ENCODE results near the gene CALML5. TPM values are rescaled to one million over a fixed set of nuclear protein-coding genes. Genes with fewer than 3 reads are reported as not detected.

Gene CALML5
- total RNA-seq, 2 experiments from 2014 or later = not detected

DNA sequence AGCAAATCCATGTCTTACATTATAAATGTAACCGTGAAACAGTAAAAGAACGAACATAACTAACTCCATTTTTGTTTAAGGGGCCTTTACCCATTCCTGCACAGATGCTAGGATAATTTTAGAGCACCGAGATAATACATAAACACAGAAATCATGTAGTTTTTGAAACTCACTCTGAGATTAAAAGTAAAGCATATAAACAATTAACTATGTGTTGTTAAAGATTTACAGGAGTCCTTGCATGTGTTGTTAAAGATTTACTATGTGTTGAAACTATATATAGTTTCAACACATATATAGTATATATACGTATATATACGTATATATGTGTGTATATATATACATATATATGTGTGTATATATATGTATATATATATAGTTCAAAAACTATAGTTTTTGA lies 18.2 kb upstream of the CALML5 start:
- H3K36me3 Mint-ChIP-seq = no peaks in the 10 kb centered on the region
- CTCF ChIA-PET = no interaction called here
- no peak overlapping the region for H3K4me3 Mint-ChIP-seq
- no peaks in the 10 kb centered on the region for H3K9me3 Mint-ChIP-seq (ENCODE audit: low read depth)
- peaks cover 41% of the 10 kb centered on the region for H3K27me3 Mint-ChIP-seq
- ATAC-seq (no peak), DNase-seq (no peak)
- H3K4me1 Mint-ChIP-seq = peaks cover 2% of the 10 kb centered on the region
- no peak overlapping the region for H3K27ac Mint-ChIP-seq

DNA sequence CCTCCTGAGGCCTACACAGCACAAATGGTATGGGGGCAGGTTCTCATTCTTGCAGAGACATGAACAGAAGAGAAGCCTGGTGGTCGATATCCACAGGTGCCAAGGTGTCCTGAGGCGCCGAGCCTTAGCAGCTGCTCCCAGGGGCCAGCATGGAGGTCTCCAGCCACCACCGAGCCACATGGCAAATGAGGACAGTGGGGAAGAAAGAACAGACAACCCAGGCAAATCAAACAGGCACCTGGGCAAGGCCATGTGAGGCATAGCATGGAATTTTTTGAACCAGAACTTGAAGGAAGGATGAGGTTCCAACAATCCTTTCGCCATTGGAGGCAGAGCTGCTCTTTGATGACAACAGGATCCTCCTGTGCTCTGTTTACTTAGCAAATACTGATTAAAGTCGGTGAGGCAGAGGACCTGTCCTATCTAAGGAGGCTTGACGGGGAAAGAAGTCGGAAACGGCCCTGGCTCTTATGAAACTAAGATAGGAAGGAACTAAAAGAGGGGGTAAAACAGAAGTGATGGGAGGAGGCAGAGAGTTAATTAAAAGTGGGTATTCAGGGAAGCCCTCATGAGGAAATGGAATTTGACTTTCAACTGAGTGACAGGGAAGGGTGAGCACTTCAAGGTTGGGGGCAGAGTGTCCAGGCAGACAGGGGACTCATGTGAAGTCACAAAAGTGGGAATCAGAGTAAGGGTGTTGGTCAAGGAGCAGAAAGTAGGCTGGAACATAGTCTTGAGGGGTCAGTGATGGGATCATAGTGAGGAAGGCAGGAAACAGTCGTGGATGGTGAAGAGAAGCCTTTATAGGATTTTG lies 16.8 kb upstream of the CALML5 start:
- H3K27me3 Mint-ChIP-seq = peaks cover 47% of the 10 kb centered on the region
- no peak for ATAC-seq
- no peaks in the 10 kb centered on the region for H3K36me3 Mint-ChIP-seq
- H3K4me3 Mint-ChIP-seq = no peak overlapping the region
- H3K4me1 Mint-ChIP-seq = peaks cover 2% of the 10 kb centered on the region
- H3K27ac Mint-ChIP-seq = no peak overlapping the region
- CTCF ChIA-PET = no interaction called here
- H3K9me3 Mint-ChIP-seq (ENCODE audit: low read depth) = no peaks in the 10 kb centered on the region
- DNase-seq = no peak

DNA sequence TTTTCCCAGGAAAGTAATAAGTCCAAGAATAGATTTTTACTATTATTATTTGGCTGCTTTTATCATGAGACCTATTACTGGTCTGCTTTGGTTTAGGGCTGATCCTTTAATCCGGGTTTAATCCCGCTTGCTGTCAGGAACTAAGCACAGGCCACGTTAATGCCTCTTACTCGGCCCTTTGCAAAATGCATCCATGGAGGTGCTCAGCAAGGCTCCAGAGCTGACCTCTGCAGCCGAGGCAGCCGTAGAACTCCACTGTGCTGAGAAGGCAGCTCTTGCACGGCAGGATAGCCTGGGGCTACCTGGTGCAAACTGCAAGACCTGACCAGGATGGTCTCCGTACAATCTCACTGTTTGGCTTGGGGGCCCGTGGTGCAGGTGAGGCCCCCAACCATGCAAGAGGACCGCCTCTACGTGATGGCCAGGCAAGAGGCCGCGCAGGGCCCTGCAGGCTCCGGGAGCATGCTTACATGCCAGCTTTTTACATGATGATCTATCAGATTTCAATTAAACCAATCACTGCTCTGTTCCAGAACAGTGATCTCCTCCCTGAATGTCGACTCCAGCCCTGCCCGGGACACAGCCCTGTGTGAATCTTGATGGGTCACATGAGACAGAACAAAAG lies 15.0 kb upstream of the CALML5 start:
- peaks cover 39% of the 10 kb centered on the region for H3K27me3 Mint-ChIP-seq
- no peak for ATAC-seq
- H3K27ac Mint-ChIP-seq = no peak overlapping the region
- no peaks in the 10 kb centered on the region for H3K9me3 Mint-ChIP-seq (ENCODE audit: low read depth)
- peaks cover 2% of the 10 kb centered on the region for H3K4me1 Mint-ChIP-seq
- no peak for DNase-seq
- H3K36me3 Mint-ChIP-seq = no peaks in the 10 kb centered on the region
- no peak overlapping the region for H3K4me3 Mint-ChIP-seq
- CTCF ChIA-PET = interaction anchor here (1.8 kb wide), 1 partner anchor 72 kb away, joined by 3 read pairs; no protein-coding TSS in a partner anchor

DNA sequence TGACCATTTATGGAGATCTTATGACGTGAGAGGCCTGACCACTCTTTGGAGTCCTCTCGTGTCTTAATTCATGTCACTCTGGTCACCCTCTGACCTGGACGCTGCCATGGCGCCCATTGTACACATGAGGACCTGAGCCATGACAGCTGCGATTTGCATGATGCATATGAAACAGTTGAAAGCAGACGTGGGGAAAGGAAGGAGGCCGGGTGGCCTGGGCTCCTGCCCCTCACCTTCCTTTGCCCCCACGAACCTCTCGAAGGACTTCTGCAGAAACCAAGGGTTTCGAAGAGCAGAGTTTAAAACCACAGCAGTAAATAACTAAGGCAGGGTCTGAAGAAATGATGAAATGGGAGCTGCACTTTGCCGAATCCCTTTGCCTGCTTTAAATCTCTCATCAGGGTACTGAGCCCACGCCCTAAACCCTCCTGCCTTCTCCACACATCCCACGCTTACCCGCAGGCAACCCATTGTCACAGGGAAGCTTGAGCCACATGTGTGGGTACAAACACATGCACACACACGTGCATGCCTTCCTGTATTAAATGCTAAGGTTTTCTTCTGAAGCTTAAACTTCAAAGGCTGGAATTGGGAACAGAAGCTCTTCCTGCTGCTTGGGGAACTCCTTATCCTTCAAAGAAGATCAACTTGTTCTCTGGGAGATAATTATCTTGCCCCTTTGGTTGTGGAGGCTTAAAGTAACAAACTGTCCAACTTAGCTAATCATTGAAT lies 13.7 kb upstream of the CALML5 start:
- no peak for DNase-seq

GRCh38 chr10:5512331-5512730 lies 13.0 kb upstream of the CALML5 start:
- CTCF ChIA-PET = no interaction called here
- H3K36me3 Mint-ChIP-seq = no peaks in the 10 kb centered on the region
- no peak overlapping the region for H3K4me3 Mint-ChIP-seq
- DNase-seq (no peak), ATAC-seq (no peak)
- H3K27me3 Mint-ChIP-seq = peaks cover 34% of the 10 kb centered on the region
- H3K9me3 Mint-ChIP-seq (ENCODE audit: low read depth) = no peaks in the 10 kb centered on the region
- peaks cover 2% of the 10 kb centered on the region for H3K4me1 Mint-ChIP-seq
- no peak overlapping the region for H3K27ac Mint-ChIP-seq

More for the DNA sequence above, 13.7 kb upstream of the CALML5 start:
- H3K4me1 Mint-ChIP-seq = peaks cover 2% of the 10 kb centered on the region
- peaks cover 35% of the 10 kb centered on the region for H3K27me3 Mint-ChIP-seq
- no peaks in the 10 kb centered on the region for H3K9me3 Mint-ChIP-seq (ENCODE audit: low read depth)
- ATAC-seq = no peak
- H3K36me3 Mint-ChIP-seq = no peaks in the 10 kb centered on the region
- H3K27ac Mint-ChIP-seq = no peak overlapping the region
- CTCF ChIA-PET = interaction anchor here (1.8 kb wide), 1 partner anchor 70 kb away, joined by 3 read pairs; no protein-coding TSS in a partner anchor
- H3K4me3 Mint-ChIP-seq = no peak overlapping the region

DNA sequence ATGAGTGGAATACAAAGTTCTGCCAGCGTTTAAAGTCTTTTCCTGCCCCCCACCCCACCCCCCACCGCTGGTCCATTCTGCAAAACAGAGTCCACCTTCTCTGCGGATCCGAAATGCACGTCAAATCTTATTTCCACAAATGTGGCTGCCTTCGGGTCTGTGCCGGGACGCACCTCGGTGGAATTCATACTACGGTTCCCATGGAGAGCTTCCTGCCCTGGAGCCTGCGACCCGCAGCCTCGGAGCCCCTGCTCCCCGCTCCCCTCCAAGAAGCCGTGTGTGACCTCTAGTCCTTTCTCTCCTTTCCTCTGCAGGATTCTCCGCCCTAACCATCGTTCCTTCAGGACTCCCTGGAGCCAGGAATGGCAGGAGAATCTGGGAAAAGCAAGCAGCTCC lies 12.5 kb upstream of the CALML5 start:
- CTCF ChIA-PET = no interaction called here
- no peaks in the 10 kb centered on the region for H3K36me3 Mint-ChIP-seq
- no peak overlapping the region for H3K4me3 Mint-ChIP-seq
- DNase-seq (no peak), ATAC-seq (no peak)
- H3K27me3 Mint-ChIP-seq = peaks cover 34% of the 10 kb centered on the region
- H3K27ac Mint-ChIP-seq = no peak overlapping the region
- no peaks in the 10 kb centered on the region for H3K9me3 Mint-ChIP-seq (ENCODE audit: low read depth)
- peaks cover 2% of the 10 kb centered on the region for H3K4me1 Mint-ChIP-seq

DNA sequence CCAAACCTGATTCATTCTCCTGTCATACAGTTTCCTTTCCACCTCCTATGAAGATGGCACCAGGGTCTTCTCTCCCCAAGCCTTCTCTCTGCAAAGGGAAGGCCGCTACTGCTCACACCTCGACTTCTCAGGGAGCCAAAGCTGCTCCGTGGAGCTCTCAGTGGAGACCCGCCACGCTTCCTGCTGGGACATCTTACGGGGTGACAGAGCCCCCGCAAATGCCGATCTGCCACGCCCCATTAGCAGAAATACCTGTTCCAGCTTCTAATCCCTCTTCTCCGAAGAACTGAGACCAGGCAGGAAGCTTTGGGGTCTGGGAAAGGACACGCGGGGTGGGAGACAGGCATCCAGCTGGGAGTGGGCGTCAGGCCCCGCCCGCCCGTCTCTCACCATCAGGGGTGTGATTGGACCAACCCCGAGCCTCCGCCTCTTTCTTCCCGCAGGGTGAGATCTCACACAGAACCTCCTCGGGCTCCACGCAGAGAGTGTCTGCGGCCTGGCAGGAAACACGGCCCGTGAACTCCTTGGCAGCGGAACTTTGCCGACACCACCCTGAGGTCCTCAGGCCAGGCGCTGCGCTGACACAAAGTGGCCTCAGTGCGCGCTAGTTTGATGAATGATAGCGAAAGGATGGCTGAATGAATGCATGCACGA lies 12.0 kb upstream of the CALML5 start:
- ATAC-seq = no peak
- no peaks in the 10 kb centered on the region for H3K36me3 Mint-ChIP-seq
- peaks cover 28% of the 10 kb centered on the region for H3K27me3 Mint-ChIP-seq
- no peak overlapping the region for H3K27ac Mint-ChIP-seq
- CTCF ChIA-PET = no interaction called here
- no peak overlapping the region for H3K4me3 Mint-ChIP-seq
- H3K4me1 Mint-ChIP-seq = peaks cover 2% of the 10 kb centered on the region
- H3K9me3 Mint-ChIP-seq (ENCODE audit: low read depth) = no peaks in the 10 kb centered on the region
- DNase-seq = no peak

- H3K27ac Mint-ChIP-seq = no peak overlapping the region
- H3K9me3 Mint-ChIP-seq (ENCODE audit: low read depth) = no peaks in the 10 kb centered on the region
- DNase-seq = no peak
- no peaks in the 10 kb centered on the region for H3K36me3 Mint-ChIP-seq
- H3K4me3 Mint-ChIP-seq = no peak overlapping the region
- H3K4me1 Mint-ChIP-seq = peaks cover 2% of the 10 kb centered on the region
- no peak for ATAC-seq
- CTCF ChIA-PET = no interaction called here
- peaks cover 27% of the 10 kb centered on the region for H3K27me3 Mint-ChIP-seq
Observed at GRCh38 chr10:5510281-5511072, 11.1 kb upstream of the CALML5 start.

DNA sequence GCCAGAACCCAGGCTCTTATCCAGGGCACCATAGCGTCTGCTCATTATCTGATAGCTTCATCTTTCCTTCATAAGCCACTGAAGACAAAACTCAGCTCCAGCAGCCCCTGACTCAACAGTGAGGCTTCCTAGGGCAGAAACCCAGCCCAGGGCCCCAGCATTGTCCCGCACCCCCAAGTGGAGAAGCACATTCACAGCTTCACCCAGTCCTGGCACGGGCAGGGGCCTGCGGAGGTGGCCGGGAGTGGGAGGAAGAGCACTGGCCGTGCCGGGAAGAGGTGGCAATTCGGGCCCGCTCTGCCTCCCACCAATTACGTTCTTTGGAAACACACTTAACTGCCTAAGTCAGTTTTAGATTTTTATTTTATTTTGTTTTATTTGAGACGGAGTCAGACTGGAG lies 10.3 kb upstream of the CALML5 start:
- H3K4me1 Mint-ChIP-seq = peaks cover 2% of the 10 kb centered on the region
- ATAC-seq (no peak), DNase-seq (no peak)
- no peaks in the 10 kb centered on the region for H3K9me3 Mint-ChIP-seq (ENCODE audit: low read depth)
- CTCF ChIA-PET = no interaction called here
- H3K36me3 Mint-ChIP-seq = no peaks in the 10 kb centered on the region
- no peak overlapping the region for H3K4me3 Mint-ChIP-seq
- peaks cover 25% of the 10 kb centered on the region for H3K27me3 Mint-ChIP-seq
- no peak overlapping the region for H3K27ac Mint-ChIP-seq

- Mint-ChIP-seq H3K4me1 (peaks cover 2% of the 10 kb centered on the region), H3K9me3 (ENCODE audit: low read depth) (no peaks in the 10 kb centered on the region), H3K27me3 (peaks cover 26% of the 10 kb centered on the region), H3K27ac (no peak overlapping the region), H3K4me3 (no peak overlapping the region), H3K36me3 (no peaks in the 10 kb centered on the region)
- DNase-seq (no peak), ATAC-seq (no peak)
- CTCF ChIA-PET = no interaction called here
Observed at GRCh38 chr10:5509236-5509635, 9.9 kb upstream of the CALML5 start.

DNA sequence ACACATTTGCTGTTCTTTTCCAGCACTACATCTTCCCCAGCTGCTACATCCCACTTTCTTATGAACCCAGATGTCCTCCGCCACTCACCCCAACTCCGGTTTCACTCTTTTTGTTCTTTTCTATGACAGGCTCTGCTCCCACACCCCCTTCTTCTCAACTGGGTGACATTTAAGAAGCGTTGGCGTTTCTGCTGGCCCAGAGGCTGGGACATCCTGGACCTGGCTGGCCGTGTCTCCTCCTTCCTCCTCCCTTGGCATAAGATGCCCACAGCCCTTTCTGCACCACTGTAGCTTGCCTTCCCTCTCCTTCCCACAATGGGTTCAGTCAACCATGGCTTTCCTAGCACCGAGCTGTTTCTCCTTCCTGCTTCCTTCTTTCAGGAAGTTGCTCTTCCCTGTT lies 9.4 kb upstream of the CALML5 start:
- CTCF ChIA-PET = no interaction called here

GRCh38 chr10:5508161-5508604 lies 8.8 kb upstream of the CALML5 start:
- H3K27ac Mint-ChIP-seq = no peak overlapping the region
- no peak for ATAC-seq
- H3K36me3 Mint-ChIP-seq = no peaks in the 10 kb centered on the region
- H3K27me3 Mint-ChIP-seq = peaks cover 24% of the 10 kb centered on the region
- DNase-seq = no peak
- H3K4me3 Mint-ChIP-seq = no peak overlapping the region
- no peaks in the 10 kb centered on the region for H3K9me3 Mint-ChIP-seq (ENCODE audit: low read depth)
- peaks cover 1% of the 10 kb centered on the region for H3K4me1 Mint-ChIP-seq
- CTCF ChIA-PET = no interaction called here

More for the DNA sequence above, 9.4 kb upstream of the CALML5 start:
- Mint-ChIP-seq H3K9me3 (ENCODE audit: low read depth) (no peaks in the 10 kb centered on the region), H3K36me3 (no peaks in the 10 kb centered on the region), H3K27ac (no peak overlapping the region), H3K27me3 (peaks cover 26% of the 10 kb centered on the region), H3K4me3 (no peak overlapping the region), H3K4me1 (peaks cover 2% of the 10 kb centered on the region)
- no peak for DNase-seq
- no peak for ATAC-seq

DNA sequence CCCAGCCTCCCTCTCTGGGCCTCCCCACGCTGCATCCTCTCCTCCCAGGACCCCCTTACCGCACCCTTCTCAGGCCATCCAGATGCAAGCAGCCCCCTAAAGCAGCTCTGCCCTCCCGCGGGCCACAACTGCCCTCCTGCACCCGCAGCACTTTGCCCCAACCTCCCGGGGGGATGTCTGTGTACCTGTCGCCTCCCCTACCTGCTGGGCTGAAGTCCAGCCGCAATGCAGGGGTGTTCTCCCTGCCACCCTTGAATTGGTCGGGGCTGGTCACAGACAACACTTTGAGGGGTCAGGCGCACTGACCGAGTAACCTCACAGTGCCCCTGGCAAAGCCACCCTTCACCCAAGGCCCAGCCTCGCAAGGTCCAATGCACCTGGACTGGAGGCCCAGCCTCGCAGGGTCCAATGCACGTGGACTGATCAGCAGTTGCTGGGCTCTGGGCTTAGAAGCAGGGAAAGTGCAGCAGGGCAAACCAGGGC lies 8.3 kb upstream of the CALML5 start:
- no peaks in the 10 kb centered on the region for H3K36me3 Mint-ChIP-seq
- CTCF ChIA-PET = no interaction called here
- no peak for DNase-seq
- H3K4me1 Mint-ChIP-seq = no peaks in the 10 kb centered on the region
- no peak overlapping the region for H3K27ac Mint-ChIP-seq
- ATAC-seq = no peak
- H3K4me3 Mint-ChIP-seq = no peak overlapping the region
- no peaks in the 10 kb centered on the region for H3K9me3 Mint-ChIP-seq (ENCODE audit: low read depth)
- peaks cover 24% of the 10 kb centered on the region for H3K27me3 Mint-ChIP-seq
